Ammon's horn (tissue), 1 donor: Measurements from ENCODE around the gene SLC7A14.
"Not testable (repeated sequence)": the region's sequence is repeated elsewhere in the genome, so short reads cannot be mapped to it uniquely, and the experiment has no call there.

Source experiments
- DNase-seq: peaks from one replicate; pipeline ENCODE4 v3.0.0-alpha.2; 2016; ENCODE audit warnings: low spot score

The SLC7A14 gene

DNA sequence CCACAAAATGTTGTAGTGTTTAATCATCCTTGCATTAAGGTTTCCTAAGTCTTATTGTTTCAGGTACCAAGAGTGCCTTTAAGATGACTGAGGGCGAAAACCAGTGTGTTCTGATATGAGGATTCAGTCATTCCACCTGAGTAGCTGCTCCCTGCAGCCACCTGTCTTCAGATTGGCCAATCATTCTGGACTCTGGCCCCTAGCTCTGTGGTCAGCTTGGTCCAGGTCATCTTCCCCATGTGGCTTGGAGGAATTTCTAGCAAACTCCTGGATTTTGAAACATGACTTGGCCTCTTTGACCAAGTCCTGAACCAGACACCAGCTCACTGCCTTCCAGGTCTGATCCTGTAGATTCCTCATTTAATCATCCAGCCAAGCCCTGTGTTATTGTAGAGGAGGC is 7.8 kb upstream of the SLC7A14 start:
- no peak for DNase-seq

DNA sequence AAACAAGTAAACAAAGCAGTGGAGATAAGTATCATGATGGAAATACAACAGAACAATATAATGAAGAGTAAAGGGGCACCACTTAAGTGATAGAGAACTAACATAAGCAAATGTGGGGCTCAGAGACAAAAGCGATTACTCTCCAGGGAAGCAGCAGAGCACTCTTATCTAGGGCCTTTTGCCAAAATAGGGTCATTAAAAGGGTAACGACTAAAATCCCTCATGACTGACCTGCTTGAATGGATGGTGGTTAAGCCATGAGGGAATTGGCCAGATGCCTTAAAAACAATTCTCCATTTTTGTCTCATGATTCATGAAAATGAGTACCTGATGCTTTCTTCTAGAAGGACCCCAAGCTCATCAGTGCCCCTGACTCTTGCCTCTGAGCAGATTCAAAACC is 3.2 kb upstream of the SLC7A14 start:
- no peak for DNase-seq

DNA sequence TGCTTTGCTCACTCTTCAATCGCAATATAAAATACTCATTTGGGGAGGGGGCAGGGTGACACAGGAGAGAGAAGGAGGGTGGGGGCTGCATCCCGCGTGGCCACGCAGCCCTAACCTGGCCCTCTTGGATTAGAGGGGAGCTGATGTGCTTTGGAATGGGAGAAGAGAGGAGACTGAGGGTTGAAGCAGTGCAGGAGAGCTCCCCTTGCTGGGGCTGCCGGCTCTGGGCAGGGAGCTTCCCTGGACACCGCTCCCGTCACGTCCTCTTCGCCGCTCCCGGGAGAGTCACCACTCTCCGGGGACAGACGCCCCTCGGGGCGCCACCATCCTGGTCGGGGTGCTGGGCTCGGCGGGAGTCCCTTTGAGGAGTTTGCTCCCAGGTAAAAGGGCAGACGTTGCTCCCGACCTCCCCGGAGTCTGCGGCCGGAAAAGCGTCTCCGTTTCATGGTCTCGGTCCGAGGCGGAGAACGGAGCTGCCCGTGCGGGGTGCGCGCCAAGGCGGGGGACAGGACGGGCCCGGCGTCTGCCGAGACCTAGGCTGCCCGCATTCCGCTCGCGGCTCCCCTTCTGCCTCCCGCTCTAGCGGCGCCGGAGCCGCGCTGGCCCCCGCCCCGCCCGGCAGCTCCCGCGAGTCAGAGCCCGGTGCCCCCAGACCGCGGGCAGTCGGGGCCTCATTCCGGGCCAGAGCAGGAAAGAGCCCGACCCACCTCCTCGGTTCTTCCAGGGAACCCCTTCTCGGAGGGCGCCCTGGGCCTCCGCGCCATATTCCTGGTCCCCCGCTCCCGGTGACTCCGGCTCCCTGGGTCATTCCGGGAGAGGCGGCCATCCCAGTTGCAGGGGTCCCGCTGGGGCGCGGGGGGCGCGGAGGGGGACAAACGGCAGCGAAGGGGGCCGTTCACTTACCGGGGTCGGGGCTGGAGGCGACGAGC is 603 bp downstream of the SLC7A14 start:
- DNase-seq, result no peak

DNA sequence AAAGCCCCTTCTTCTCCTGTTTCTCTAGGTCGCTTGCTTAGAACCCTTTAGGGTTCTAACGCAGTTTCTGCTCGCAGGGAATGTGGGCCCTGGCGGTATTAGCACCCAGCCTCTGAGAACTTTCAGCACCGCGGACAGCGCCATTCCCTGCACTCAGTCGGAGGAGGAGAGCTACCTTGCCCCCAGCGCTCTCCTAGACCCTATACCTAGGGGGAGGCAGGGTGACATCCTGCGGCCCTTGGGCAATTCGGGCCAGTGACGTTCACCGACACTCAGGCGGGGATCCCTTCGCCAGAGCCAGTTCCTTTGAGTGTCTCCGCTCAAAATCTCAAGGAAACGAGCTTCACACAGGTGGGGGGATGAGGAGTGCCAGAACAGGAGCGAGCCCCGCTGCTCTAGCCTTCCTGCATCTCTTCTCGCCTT is 1.3 kb downstream of the SLC7A14 start:
- peak; percentile 80 for DNase-seq

DNA sequence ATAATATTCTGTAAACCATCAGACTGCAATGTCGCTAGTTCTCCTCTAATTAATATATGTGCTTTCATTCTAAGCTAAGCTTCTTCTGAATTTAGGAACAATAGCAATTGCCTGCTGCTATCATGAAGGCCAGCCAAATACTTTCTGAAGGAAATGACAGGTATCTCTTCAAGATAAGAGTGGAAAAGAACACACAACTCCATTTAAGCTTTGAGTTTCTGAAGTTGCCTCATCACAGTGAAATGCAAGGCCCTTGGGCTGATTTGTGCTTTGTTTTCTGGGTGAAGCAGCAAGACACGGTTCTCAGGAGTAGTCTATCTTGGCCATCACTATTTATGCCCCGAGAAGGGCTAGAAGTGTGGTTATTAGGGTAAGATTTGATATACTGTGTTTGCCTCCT is 6.2 kb downstream of the SLC7A14 start:
- no peak for DNase-seq

DNA sequence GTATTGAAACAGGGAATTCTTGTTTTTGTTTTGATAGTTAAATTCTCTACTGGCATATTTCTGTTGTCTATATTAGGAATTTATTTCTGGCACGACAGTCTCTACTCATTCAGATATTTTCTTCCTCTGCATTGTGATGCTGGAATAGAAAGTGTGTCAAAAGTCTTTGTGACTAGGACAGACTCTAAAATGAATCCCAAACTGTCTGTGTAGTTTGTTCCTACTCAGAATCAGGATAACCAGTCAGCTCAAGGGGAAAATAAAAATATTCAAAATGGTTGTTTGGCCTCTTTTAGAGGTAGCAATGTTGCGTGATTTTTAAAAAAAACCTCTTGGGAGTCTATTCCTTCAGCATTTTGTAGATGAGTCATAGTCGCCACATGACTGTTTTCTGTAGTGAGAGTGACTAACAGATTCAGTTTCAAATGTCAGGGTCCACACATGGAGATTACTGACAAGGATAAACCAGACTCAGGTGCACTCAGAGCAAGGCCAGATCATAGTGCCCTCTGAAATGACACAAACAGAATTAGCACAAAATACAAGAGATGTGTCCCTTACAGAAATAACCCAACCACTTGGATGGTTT is 13.1 kb downstream of the SLC7A14 start:
- peak; percentile 38 for DNase-seq

DNA sequence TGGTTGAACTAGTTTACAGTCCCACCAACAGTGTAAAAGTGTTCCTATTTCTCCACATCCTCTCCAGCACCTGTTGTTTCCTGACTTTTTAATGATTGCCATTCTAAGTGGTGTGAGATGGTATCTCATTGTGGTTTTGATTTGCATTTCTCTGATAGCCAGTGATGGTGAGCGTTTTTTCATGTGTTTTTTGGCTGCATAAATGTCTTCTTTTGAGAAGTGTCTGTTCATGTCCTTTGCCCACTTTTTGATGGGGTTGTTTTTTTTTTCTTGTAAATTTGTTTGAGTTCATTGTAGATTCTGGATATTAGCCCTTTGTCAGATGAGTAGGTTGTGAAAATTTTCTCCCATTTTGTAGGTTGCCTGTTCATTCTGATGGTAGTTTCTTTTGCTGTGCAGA is 18.3 kb downstream of the SLC7A14 start:
- not testable (repeated sequence) for DNase-seq

DNA sequence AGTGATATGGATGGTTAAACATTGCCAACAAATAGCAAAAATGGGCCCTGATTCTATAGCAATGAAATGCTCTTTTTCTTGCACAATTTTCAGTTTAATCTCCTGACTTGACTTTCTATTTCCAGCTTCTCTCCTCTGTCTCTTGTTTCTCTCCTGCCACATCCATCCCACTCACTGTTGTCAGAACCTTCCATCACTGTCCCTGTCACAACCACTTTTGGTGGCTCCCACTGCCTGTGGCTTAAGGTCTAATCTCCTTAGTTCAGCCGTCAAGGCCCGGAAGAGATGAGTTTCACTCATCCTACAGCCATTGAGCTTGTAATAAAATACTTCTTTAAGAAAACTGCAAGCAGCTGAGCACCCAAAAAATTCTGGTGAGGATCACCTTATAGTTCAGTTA is 19.5 kb downstream of the SLC7A14 start:
- DNase-seq, result no peak

DNA sequence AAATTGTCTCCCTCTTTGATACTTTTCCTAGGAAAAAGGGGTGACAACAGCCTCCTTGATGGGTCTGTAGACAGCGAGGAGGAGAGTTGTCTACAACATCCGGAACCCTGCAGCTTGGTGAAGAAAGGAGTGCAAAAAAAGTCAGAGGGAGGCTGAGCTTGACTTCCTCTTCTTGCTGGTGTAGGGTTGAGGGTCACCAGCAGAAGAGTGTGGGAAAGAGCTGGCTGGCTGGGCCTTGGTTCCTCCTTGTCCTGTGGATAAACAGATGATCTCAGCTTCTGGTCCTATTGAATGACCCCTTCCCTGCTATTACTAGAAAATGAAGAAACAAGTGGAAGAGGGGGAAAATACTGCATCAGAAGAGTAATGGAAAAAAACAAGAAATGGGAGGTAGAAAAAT is 20.4 kb downstream of the SLC7A14 start:
- peak; percentile 12 for DNase-seq

DNA sequence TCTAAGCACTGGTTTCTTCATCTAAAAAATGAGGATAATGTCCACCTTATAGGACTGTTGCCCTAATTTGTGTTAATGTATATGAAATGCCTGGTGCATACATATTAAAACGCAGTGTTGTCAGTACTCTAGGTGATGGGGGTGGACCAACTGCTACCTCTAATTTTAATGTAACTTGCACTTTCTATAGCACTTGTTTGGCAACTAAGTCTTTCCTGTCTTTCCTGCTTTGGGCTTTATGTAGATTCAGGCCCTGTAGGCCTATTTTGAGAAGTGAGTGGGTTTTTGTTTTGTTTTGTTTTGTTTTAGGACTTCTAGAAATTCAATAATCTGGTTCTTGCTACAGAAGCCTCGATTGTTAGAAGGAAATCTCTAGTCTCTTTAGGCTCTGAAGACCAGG is 21.2 kb downstream of the SLC7A14 start:
- no peak for DNase-seq

DNA sequence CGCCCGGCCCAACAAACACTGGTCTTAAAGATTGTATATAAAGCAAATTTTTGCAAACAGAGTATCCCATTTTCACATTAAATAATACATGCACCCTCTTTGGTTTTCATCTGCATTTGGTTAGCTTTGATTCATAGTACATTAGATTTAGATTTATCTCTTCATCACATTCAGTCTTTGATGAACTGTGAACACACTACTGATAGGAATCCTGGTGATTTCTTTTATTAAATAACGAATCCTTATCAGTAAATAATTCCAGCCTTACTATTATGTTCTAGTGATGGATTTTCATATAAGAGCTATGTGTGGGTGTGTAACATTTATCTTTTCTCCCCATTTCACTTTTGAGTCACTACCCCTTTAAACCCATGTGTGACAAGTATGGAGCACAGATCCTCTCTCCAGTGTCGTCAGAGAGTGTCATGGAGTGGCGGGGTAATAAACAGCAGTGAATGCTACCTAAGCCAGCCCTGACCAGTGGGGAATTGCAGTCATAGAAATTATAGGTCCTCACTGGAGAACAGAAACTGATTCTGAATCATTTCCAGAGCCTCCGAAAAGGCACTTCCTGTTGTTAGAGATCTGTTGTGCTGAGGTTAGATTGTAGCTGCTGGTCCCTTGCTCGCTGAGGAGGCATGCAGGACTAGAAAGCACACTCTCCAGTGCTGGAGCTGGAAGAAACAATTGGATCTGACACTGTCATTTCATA is 22.0 kb downstream of the SLC7A14 start:
- DNase-seq, result peak; percentile 28

DNA sequence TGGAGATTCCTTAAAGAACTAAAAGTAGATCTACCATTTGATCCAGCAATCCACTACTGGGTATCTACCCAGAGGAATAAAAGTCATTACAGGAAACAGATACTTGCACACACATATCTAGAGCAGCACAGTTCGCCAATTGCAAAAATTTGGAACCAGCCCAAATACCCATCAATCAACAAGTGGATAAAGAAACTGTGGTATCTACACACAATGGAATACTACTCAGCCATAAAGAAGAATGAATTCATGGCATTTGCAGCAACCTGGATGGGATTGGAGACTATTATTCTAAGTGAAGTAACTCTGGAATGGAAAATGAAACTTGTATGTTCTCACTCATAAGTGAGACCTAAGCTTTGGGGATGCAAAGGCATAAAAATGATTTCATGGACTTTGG is 23.8 kb downstream of the SLC7A14 start:
- DNase-seq, result no peak

DNA sequence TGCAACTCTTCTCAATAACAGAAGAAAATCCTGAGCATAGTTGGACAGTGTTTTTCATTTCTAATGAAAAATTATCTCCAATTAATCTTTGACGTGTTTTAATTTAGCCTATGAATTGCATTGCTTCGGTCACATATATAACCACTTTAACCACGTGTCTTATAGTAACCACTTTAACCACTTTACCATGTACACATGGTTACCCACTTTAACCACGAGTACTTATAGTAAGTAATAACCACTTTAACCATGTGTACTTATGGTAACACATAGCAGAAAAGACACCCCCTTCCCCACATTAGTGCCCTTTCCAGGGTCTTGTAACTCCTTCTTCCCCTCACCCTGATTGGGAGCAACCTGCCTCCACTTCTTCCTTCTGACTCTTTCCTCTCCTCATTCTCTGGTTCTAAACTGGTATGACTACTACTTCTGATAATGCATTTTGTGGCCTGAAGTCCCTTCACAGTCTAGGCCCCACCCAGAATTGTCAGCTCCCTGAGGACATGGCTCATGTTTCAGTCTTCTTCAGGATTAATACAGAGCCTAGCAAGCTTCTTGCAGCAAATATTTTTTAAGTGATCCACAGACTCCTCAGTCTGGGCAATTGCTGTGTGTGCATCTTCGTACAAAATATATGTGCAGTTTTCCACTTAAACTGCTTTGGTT is 25.0 kb downstream of the SLC7A14 start:
- no peak for DNase-seq

DNA sequence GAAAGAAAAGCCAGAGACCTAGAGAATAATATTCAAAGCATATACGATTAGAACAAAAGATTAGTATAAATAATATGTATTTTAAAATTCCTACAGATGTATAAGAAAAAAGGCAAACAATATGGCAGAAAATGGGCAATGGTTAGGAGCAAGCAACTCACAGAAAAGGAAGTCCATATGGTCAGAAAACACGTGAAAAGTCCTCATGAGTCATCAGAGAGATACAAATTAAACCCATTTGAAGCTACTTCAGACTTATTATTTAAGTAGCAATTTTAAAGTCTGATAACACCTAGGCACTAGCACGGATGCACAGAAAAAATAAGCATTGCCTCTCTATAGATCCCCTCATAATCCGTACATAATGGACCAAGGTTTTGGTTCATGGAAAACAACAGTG is 25.6 kb downstream of the SLC7A14 start:
- no peak for DNase-seq

DNA sequence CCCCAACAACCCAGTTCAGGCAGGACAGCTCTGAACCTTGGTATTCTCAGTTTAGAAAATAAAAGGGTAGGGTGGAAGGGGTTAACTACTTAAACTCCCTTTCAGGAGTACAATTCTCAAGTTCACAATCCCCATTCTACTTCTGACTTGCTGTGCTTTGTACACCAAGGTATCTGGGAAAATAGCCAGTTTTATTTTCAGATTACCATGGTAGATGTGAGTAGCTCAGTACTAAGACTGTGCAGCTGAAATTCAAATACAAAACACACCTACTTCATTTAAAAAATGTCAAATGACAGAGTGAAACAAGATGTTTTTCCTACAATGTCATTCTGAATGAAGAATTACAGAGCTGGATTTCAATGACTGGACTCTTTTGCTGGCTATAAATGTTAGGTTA is 27.4 kb downstream of the SLC7A14 start:
- DNase-seq, result no peak

DNA sequence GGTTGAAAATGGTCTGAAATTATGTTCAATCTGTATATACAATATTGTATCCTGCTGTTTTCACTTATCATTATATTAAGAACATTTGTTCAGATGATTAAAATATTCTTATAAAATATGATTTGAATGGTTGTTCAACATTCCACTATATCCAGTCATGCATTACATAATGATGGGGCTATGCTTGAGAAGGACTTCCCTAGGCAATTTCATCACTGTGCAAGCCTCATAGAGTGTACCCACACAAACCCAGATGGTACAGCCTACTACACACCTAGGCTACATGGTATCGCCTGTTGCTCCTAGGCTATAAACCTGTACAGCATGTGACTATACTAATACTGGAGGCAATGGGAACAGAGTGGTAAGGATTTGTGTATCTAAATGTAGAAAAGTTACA is 30.5 kb downstream of the SLC7A14 start:
- DNase-seq, result no peak

DNA sequence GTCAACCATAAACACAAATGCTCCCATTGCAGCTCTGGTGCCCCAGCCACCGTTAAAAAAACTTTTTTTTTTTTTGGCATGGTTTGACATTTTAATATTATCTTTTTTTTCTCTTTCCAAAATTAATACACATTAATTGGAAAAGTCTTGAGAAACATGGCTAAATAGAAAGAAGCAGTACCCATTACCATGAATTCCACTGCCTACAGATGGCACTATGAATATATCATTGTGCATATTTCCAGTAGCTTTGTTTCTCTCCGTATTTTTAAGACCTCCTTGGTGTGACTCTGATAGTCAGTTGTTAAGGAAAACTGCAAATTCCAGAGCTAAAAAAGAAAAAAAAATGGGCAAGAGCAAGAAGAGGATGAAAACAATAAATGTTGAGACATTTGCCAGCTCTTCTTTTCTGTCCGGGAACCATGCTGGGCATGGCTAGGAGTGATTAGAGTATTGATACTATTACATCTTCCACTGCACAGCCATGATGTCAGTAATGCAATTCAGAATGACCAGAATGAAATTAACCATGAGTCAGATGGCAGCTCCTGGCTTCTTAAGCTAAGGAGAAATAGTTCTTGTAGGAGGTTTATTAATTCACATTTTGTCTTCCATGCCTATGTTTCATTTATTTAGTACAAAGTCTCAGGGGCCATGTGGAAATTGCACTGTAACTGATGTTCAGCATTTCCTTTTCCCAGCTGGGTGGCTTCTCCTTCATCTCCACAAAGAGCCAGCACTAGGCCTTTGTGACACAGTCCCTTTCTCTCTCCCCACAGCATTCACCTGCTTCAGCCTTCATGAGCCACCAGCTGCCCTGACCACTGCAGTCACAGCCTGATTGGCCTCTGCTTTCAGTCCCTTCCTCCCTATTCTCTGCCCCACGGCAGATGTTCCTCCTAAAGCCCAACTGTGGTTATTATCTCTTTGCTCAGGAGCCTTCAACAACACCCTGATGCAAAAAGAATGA is 31.8 kb downstream of the SLC7A14 start:
- DNase-seq, result no peak

DNA sequence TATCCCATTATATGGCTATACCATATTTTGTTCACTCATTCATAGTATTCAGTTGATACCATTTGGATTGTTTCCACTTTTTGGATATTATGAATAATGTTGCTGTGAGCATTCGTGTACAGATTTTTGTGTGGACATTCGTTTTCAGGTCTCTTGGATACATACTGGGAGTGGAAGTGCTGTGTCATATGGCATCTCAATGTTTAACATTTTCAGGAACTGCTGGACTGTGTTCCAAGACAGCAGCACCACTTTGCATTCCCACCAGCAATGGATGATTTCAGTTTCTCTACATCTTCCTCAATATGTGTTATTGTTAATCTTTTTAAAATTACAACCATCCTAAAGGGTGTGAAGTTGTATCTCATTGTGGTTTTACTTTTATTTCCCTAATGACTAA is 34.6 kb downstream of the SLC7A14 start:
- DNase-seq, result no peak

DNA sequence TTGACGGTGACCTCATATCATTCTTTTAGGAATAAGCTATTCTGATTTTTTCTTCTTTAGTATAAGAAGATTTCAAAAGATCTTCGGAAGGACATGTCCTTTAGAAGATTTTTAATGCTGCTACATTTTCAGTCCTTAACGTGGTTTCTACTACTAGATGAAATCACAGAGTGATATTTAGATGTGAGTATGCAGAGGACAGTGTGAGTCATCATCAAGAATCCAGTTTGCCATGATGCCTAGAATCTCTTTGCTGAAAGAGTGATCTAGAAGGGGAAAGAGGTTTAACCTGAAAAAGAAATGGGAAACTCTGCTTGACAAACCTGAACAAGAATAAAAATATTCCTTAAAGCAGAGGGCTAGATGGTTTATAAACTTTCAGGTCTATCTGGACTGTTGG is 43.2 kb downstream of the SLC7A14 start:
- DNase-seq, result no peak

DNA sequence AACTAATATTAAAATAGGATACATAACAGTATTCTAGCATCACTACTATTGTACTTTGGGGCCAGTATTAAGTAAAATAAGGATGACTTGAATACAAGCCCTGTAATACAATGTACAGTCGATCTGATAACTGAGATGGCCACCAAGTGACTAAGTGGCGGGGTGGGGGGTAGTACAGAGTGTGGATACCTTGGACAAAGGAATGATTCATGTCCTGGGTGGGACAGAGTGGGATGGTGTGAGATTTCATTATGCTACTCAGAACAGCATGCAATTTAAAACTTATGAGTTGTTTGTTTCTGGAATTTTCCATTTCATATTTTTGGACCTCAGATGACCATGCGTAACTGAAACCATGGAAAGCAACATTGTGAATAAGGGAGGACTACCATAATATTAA is 46.0 kb downstream of the SLC7A14 start:
- no peak for DNase-seq

DNA sequence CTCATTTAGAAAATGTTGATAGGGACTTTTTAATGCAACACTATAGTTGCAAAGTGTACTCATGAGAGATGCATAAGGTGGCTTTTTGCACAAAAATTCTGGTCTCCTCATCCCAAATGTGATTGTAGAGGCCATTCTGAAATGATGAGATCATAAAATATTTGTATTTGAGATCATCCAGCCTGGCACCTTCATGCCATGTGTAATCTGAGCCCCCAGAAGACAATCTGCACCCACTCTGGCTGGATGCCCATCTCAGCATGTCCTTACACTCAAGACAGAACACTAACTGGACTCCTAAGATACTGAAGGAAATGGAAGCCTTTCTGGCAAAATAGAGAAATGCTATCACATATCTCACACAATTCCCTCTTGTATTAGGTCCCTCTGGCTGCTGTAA is 49.2 kb downstream of the SLC7A14 start:
- DNase-seq, result no peak
